Neutrophil (primary cell): Measurements from ENCODE around the gene CDC14A.
"Not testable (repeated sequence)": the region's sequence is repeated elsewhere in the genome, so short reads cannot be mapped to it uniquely, and the experiment has no call there.

Source experiments
- H3K27ac ChIP-seq: fragments of 200-600 bp; sonication (generic); 2 replicates; pipeline ENCODE4 v1.5.1; 2016; ENCODE audit warnings: mild to moderate bottlenecking, moderate library complexity
- H3K27me3 ChIP-seq: fragments of 200-600 bp; sonication (generic); 2 replicates; pipeline ENCODE4 v1.6.0; 2016; ENCODE audit warnings: mild to moderate bottlenecking
- H3K36me3 ChIP-seq: fragments of 200-600 bp; sonication (generic); 2 replicates; pipeline ENCODE4 v1.5.1; 2017
- H3K4me1 ChIP-seq, 2 experiments: fragments of 200-600 bp in 1 of 2; sonication (generic) in 1 of 2; 1 replicate in 1 of 2; 2 replicates in 1 of 2; pipeline versions ENCODE4 v1.5.1 to v1.6.1; 2013 to 2016; ENCODE audit warnings: low read depth in 1 of 2, low read length in 1 of 2, mild to moderate bottlenecking in 1 of 2, moderate library complexity in 1 of 2; ENCODE audit not compliant: control insufficient read depth in 1 of 2, insufficient read depth in 1 of 2
- H3K4me3 ChIP-seq, 2 experiments: fragments of 200-600 bp in 1 of 2; sonication (generic) in 1 of 2; 1 replicate in 1 of 2; 2 replicates in 1 of 2; pipeline ENCODE4 v1.5.1; 2013 to 2016; ENCODE audit warnings: low read depth in 1 of 2, low read length in 1 of 2, mild to moderate bottlenecking in 1 of 2, moderate library complexity in 1 of 2
- H3K9me3 ChIP-seq: fragments of 200-600 bp; sonication (generic); 2 replicates; pipeline ENCODE4 v1.5.1; 2016
- CTCF ChIP-seq: fragments of 200-600 bp; sonication (generic); IDR thresholded peaks from 2 replicates; pipeline ENCODE4 v1.5.1; 2016; ENCODE audit warnings: antibody characterized with exemption

CDC14A gene

DNA sequence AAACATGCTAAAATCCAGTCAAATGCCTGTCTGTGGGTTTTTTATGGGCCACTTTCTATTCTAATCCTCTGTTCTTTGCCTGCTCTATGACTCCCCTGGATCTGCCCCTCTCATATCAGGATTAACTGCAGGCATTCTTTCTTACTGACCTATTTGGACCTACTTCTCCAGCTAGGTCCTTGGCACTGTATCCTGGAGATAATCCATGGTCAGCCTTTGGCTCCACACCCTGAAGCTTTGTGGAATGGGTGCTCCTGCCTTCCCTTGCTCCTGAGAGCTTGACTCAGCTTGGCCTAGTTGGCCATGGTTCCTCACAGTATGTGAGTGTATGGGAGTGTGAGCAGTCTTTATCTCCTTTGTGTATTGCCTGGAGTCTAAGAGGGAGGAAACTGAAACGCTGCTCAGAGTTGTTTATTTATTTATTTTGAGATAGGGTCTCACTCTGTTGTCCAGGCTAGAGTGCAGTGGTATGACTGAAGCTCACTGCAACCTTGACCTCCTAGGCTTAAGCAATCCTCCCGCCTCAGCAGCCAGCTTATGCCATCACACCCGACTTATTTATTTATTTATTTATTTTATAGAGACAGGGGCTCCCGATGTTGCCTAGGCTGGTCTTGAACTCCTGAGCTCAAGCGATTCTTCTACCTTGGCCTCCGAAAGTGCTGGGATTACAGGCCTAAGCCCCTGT lies 28.7 kb upstream of the CDC14A start:
- Histone ChIP-seq H3K36me3 (no peaks in the 10 kb centered on the region), H3K4me3 (no peak overlapping the region), H3K27ac (no peak overlapping the region), H3K4me1 (no peaks in the 10 kb centered on the region), H3K27me3 (peaks cover 5% of the 10 kb centered on the region), H3K9me3 (no peaks in the 10 kb centered on the region)
- no peak for TF ChIP-seq CTCF

GRCh38 chr1:100325415-100326324 lies 26.6 kb upstream of the CDC14A start:
- no peak overlapping the region for H3K27ac ChIP-seq
- no peak for TF ChIP-seq CTCF
- peaks cover 5% of the 10 kb centered on the region for H3K27me3 ChIP-seq
- H3K9me3 ChIP-seq: no peaks in the 10 kb centered on the region
- H3K4me1 ChIP-seq: no peaks in the 10 kb centered on the region
- no peak overlapping the region for H3K4me3 ChIP-seq
- no peaks in the 10 kb centered on the region for H3K36me3 ChIP-seq

GRCh38 chr1:100326325-100326670 lies 26.0 kb upstream of the CDC14A start:
- H3K36me3 ChIP-seq, H3K27ac ChIP-seq, H3K4me1 ChIP-seq, H3K9me3 ChIP-seq, H3K27me3 ChIP-seq, H3K4me3 ChIP-seq: not testable (repeated sequence)

DNA sequence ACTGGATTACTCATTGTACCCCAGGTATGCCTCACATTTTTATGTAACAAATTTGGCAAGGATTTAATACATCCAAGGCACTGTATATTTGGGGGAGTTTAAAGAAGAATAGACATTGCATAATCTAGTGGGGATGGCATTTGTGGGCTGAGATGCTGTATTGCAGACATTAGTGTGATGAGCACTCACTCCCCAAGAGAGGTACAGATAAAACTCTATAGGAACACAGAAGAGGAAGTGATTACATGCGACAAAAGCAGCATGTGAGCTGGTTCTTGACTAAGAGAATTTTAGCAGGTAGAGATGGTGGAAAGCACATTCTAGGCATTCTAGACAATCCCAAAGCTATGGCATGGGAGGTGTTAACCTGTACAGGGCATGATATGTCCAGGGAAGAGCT lies 24.2 kb upstream of the CDC14A start:
- H3K27ac ChIP-seq: no peak overlapping the region
- H3K9me3 ChIP-seq: no peaks in the 10 kb centered on the region
- H3K4me1 ChIP-seq: no peaks in the 10 kb centered on the region
- no peak overlapping the region for H3K4me3 ChIP-seq
- H3K36me3 ChIP-seq: no peaks in the 10 kb centered on the region
- no peak for TF ChIP-seq CTCF
- peaks cover 5% of the 10 kb centered on the region for H3K27me3 ChIP-seq

DNA sequence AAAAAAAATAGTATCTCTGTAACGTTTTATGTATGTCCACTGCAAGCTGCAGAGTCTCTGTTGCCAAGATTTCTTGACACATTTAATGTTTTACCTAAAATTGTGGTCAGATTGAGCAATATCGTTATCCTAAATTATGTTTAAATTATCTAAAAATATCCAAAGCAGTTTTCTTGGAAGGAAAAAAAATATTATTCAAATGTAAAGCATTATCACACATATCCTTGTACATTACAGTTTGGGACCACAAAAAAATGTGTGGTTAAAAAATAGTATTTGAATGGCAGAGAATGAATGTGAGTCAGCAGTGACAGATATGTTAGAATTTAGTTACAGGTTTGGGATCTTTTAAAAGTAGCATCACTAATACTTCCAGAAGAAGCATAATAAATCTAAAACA lies 21.2 kb upstream of the CDC14A start:
- H3K27ac ChIP-seq, H3K36me3 ChIP-seq, H3K4me1 ChIP-seq, H3K27me3 ChIP-seq, H3K9me3 ChIP-seq, H3K4me3 ChIP-seq: not testable (repeated sequence)

- TF ChIP-seq CTCF: no peak
- Histone ChIP-seq H3K4me3 (no peak overlapping the region), H3K9me3 (no peaks in the 10 kb centered on the region), H3K36me3 (no peaks in the 10 kb centered on the region), H3K27ac (no peak overlapping the region), H3K4me1 (peaks cover 0 to 8% of the 10 kb centered on the region in 2 experiments), H3K27me3 (peaks cover 5% of the 10 kb centered on the region)
Measured at GRCh38 chr1:100332331-100332730, 20.0 kb upstream of the CDC14A start.
